Activated CD4-positive, CD25-positive, alpha-beta regulatory T cell treated with anti-CD3 and anti-CD28 coated beads, Interleukin-2, amount 50 U/mL, for 16 hours (primary cell): ENCODE results near the gene KLF16.

Experiments used
- DNase-seq: peaks from one replicate; pipeline ENCODE4 v3.0.0-alpha.2; 2020; ENCODE audit warnings: low read depth, low spot score

The KLF16 gene

GRCh38 chr19:1808395-1808731, 55.0 kb downstream of the KLF16 start:
- DNase-seq, result no peak

GRCh38 chr19:1807695-1808394, 55.5 kb downstream of the KLF16 start:
- no peak for DNase-seq

- no peak for DNase-seq
These were observed 56.2 kb downstream of the KLF16 start for GRCh38 chr19:1807030-1807694.

GRCh38 chr19:1806184-1807029, 57.0 kb downstream of the KLF16 start:
- DNase-seq, result no peak

- DNase-seq, result no peak
These were observed 57.8 kb downstream of the KLF16 start for GRCh38 chr19:1805401-1806183.

GRCh38 chr19:1804858-1805257, 58.5 kb downstream of the KLF16 start:
- DNase-seq, result no peak
